Natural killer cell (primary cell): ENCODE results near the gene PDE2A. TPM values are rescaled to one million over a fixed set of nuclear protein-coding genes. Genes with fewer than 3 reads are reported as not detected.

Experiments
- ATAC-seq, 3 donors: fragments of 150-1000 bp in 2 of 3; fragments of 200-7000 bp in 1 of 3; cut with Tn5 transposase; 1 replicate in 1 of 3; 2 replicates in 2 of 3; pipeline ENCODE4 v1.10.0; 2021; ENCODE audit warnings: mild to moderate bottlenecking in 2 of 3, moderate library complexity in 2 of 3
- DNase-seq, 2 donors: peaks; one replicate each; pipeline versions ENCODE4 v3.0.0 to v3.0.0-alpha.2; 2013 to 2021; ENCODE audit warnings: mixed read lengths in 1 of 2
- H3K27ac ChIP-seq: one replicate; pipeline ENCODE4 v1.5.1; 2013; ENCODE audit warnings: mild to moderate bottlenecking, low read length
- H3K27me3 ChIP-seq: one replicate; pipeline ENCODE4 v1.6.1; 2013; ENCODE audit warnings: low read length; ENCODE audit not compliant: control insufficient read depth, insufficient read depth
- H3K36me3 ChIP-seq: one replicate; pipeline ENCODE4 v1.6.1; 2013; ENCODE audit warnings: low read length; ENCODE audit not compliant: control insufficient read depth, insufficient read depth
- H3K4me1 ChIP-seq: one replicate; pipeline ENCODE4 v1.6.1; 2013; ENCODE audit warnings: low read length; ENCODE audit not compliant: control insufficient read depth, insufficient read depth
- H3K4me3 ChIP-seq: one replicate; pipeline ENCODE4 v1.5.1; 2013; ENCODE audit warnings: low read length
- H3K9me3 ChIP-seq: one replicate; pipeline ENCODE4 v1.6.1; 2013; ENCODE audit warnings: low read length; ENCODE audit not compliant: control insufficient read depth, insufficient read depth
- H3K27ac Mint-ChIP-seq, 2 donors: one replicate each; pipeline ENCODE4 v1.8.0; 2022; ENCODE audit warnings: mild to moderate bottlenecking in 2 of 2, mixed read lengths in 2 of 2, moderate library complexity in 1 of 2
- H3K27me3 Mint-ChIP-seq, 2 donors: one replicate each; pipeline ENCODE4 v1.8.0; 2022; ENCODE audit warnings: low read depth in 2 of 2, mixed read lengths in 2 of 2
- H3K36me3 Mint-ChIP-seq: one replicate; pipeline ENCODE4 v1.8.0; 2022; ENCODE audit warnings: mixed read lengths
- H3K4me1 Mint-ChIP-seq, 2 donors: one replicate each; pipeline ENCODE4 v1.8.0; 2022; ENCODE audit warnings: mixed read lengths in 2 of 2
- H3K4me3 Mint-ChIP-seq: one replicate; pipeline ENCODE4 v1.8.0; 2022; ENCODE audit warnings: mild to moderate bottlenecking, moderate library complexity, mixed read lengths
- H3K9me3 Mint-ChIP-seq, 2 donors: one replicate each; pipeline ENCODE4 v1.8.0; 2022; ENCODE audit warnings: mixed read lengths in 2 of 2
- CTCF ChIP-seq: fragments of 200-600 bp; IDR thresholded peaks from one replicate; pipeline ENCODE4 v1.8.0; 2022; ENCODE audit warnings: antibody characterized with exemption
- WGBS: methylation state at CpG from one replicate; pipeline ENCODE4 v1.1.7; 2013; ENCODE audit warnings: missing lambda C conversion rate; ENCODE audit not compliant: insufficient coverage; 5-methylcytosine and 5-hydroxymethylcytosine counted together
- intact Hi-C: fragments of 100-400 bp; cut with micrococcal nuclease; formaldehyde crosslinking; loops from one replicate; pipeline ENCODE4 v1.14.2; 2022
- total RNA-seq, 4 donors: library from RNA; stranded (reverse); fragments of 120-200 nt in 1 of 4; gene quantifications; one replicate each; pipeline versions ENCODE4 v1.2.3 to v1.2.4, GENCODE V29; 2013 to 2022

The PDE2A gene
- total RNA-seq, 3 donors from 2014 or later (not counting 1 experiment from before 2014, with no cell fraction given) = 8.7 to 11.9 (median 9.0) TPM

- Mint-ChIP-seq H3K9me3 (no peaks in the 10 kb centered on the region), H3K4me1 (peaks cover 28 to 46% of the 10 kb centered on the region in 2 donors), H3K27me3 (peaks cover 52 to 53% of the 10 kb centered on the region in 2 donors), H3K36me3 (no peaks in the 10 kb centered on the region), H3K27ac (no peak overlapping the region), H3K4me3 (peak overlapping the region; percentile 77)
- intact Hi-C loops = no loop called here
- Histone ChIP-seq H3K4me3 (no peak overlapping the region), H3K9me3 (no peaks in the 10 kb centered on the region), H3K4me1 (peaks cover 25% of the 10 kb centered on the region), H3K27ac (no peak overlapping the region), H3K36me3 (no peaks in the 10 kb centered on the region), H3K27me3 (peaks cover 32% of the 10 kb centered on the region)
- ATAC-seq (no peak), DNase-seq (no peak)
- WGBS = 73% methylated on average over 5 of the region's 5 CpGs
- TF ChIP-seq CTCF = no peak
Measured at GRCh38 chr11:72591023-72591422, 83.2 kb downstream of the PDE2A start.

GRCh38 chr11:72589802-72590761 lies 84.1 kb downstream of the PDE2A start:
- Mint-ChIP-seq H3K4me1 (peaks cover 37 to 55% of the 10 kb centered on the region in 2 donors), H3K36me3 (no peaks in the 10 kb centered on the region), H3K4me3 (peak overlapping the region; percentile 82), H3K27me3 (peaks cover 52 to 57% of the 10 kb centered on the region in 2 donors), H3K27ac (peak overlapping the region in 1 of 2 donors; percentile 72), H3K9me3 (no peaks in the 10 kb centered on the region)
- peak; percentile 22 to 50 (median 29) for ATAC-seq
- intact Hi-C loops = loop anchor here (5.0 to 10.0 kb wide), 2 partner anchors 255 to 587 kb away; no protein-coding TSS in a partner anchor
- Histone ChIP-seq H3K27me3 (peaks cover 37% of the 10 kb centered on the region), H3K27ac (no peak overlapping the region), H3K4me1 (peaks cover 35% of the 10 kb centered on the region), H3K9me3 (no peaks in the 10 kb centered on the region), H3K4me3 (no peak overlapping the region), H3K36me3 (no peaks in the 10 kb centered on the region)
- TF ChIP-seq CTCF = peak; percentile 54
- peak in 1 of 2 donors; percentile 73 for DNase-seq
- WGBS = 3% methylated on average over 70 of the region's 74 CpGs

- intact Hi-C loops = loop anchor here (5.0 to 10.0 kb wide), 2 partner anchors 256 to 589 kb away; no protein-coding TSS in a partner anchor
- peaks cover 46 to 65% of the 10 kb centered on the region in 2 donors for H3K4me1 Mint-ChIP-seq
- no peak overlapping the region for H3K27ac Mint-ChIP-seq
- H3K9me3 Mint-ChIP-seq = no peaks in the 10 kb centered on the region
- Histone ChIP-seq H3K27ac (no peak overlapping the region), H3K4me1 (peaks cover 45% of the 10 kb centered on the region), H3K9me3 (no peaks in the 10 kb centered on the region), H3K36me3 (no peaks in the 10 kb centered on the region), H3K4me3 (no peak overlapping the region), H3K27me3 (peaks cover 42% of the 10 kb centered on the region)
- 87% methylated on average over 7 of the region's 7 CpGs for WGBS
- DNase-seq = no peak
- no peak for TF ChIP-seq CTCF
- no peak for ATAC-seq
- peaks cover 52 to 55% of the 10 kb centered on the region in 2 donors for H3K27me3 Mint-ChIP-seq
- H3K4me3 Mint-ChIP-seq = peak overlapping the region; percentile 82
- H3K36me3 Mint-ChIP-seq = no peaks in the 10 kb centered on the region
Measured at GRCh38 chr11:72588421-72589410, 85.5 kb downstream of the PDE2A start.
